Erythroblast (primary cell): ENCODE data around the gene SORL1.

Experiments used
- GATA1 ChIP-seq: IDR thresholded peaks from 2 replicates; pipeline ENCODE4 v1.6.1; 2011; ENCODE audit warnings: low read depth, mild to moderate bottlenecking, control low read depth, low read length, moderate library complexity
- POLR2A ChIP-seq: IDR thresholded peaks from 2 replicates; pipeline ENCODE4 v1.6.1; 2011; ENCODE audit warnings: mild to moderate bottlenecking, low read length

DNA sequence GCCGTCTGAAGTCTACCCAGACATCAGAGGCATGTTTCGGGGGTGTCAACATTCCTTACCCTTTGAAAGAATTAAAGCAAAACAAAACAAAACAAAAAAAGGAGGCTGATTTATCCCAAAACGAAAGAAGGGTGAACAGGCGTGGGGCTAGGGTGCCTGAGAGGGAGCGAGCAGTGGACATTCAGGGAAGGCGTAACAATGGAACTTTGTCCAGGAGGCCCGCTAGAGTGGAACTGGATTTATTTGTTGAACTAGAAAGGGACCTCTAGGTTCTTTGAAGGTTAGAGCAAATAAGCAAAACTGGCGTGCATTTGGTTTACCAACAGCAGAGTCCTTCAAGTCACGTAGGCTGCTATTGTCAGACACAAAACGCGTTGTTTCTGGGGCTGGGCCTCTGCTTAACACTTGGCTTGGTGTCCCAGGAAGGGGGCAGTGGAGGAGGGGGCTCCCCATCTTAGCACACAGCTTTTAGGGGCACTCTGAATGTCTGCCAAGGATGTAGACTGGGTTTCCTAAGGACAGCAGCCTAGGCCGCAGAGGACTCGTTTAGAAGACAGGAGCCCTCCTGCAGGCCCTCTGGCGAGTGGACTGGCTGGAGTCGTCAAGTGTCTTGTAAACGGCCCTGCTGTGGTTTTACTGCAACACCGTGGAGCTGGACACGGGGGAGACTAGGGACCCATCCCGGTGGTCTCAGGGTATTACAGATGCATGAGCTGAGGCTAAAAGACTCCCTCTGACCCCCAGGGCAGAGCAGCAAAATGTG is 204.4 kb downstream of the SORL1 start:
- TF ChIP-seq POLR2A (no peak), GATA1 (no peak)
